Ovary (tissue), 3 donors: ENCODE results near the gene GRIK4.

Source experiments
- POLR2A ChIP-seq: fragments of 450-650 bp; IDR thresholded peaks from one replicate; pipeline ENCODE4 v1.6.1; 2017; ENCODE audit warnings: antibody characterized with exemption, mild to moderate bottlenecking, moderate library complexity
- TF ChIP-seq, protein P1 (sequence below), 3 donors: fragments of 450-650 bp in 2 of 3; fragments of 200-600 bp in 1 of 3; IDR thresholded peaks; one replicate each; pipeline versions ENCODE4 v1.5.1 to v1.8.0; 2016 to 2022; ENCODE audit warnings: antibody characterized with exemption in 3 of 3, mild to moderate bottlenecking in 1 of 3
- donor health status: DM: no; HTN: no; CAD: no.

- no peak for TF ChIP-seq POLR2A
- TF ChIP-seq, protein P1, sequence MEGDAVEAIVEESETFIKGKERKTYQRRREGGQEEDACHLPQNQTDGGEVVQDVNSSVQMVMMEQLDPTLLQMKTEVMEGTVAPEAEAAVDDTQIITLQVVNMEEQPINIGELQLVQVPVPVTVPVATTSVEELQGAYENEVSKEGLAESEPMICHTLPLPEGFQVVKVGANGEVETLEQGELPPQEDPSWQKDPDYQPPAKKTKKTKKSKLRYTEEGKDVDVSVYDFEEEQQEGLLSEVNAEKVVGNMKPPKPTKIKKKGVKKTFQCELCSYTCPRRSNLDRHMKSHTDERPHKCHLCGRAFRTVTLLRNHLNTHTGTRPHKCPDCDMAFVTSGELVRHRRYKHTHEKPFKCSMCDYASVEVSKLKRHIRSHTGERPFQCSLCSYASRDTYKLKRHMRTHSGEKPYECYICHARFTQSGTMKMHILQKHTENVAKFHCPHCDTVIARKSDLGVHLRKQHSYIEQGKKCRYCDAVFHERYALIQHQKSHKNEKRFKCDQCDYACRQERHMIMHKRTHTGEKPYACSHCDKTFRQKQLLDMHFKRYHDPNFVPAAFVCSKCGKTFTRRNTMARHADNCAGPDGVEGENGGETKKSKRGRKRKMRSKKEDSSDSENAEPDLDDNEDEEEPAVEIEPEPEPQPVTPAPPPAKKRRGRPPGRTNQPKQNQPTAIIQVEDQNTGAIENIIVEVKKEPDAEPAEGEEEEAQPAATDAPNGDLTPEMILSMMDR (IDR thresholded peaks at IDR 0.05): no peak
Measured at GRCh38 chr11:120473503-120473902, 38.0 kb upstream of the GRIK4 start.
